Hypothalamus (tissue), 51 donors: ENCODE measurements around the gene GAB2.
A peak's percentile ranks its signal among the peaks of the same experiment; 100 is the strongest.
"Not testable (repeated sequence)": the region's sequence is repeated elsewhere in the genome, so short reads cannot be mapped to it uniquely, and the experiment has no call there.

Experiments
- DNase-seq, 51 donors: peaks; one replicate each; lab custom pipeline; 2025; lab: John Stamatoyannopoulos, UW

The GAB2 gene

GRCh38 chr11:78417175-78417887 is at the start of gene GAB2:
Gene GAB2 (minus strand): TSS chr11:78417820. CDS start chr11:78417720, 100 bp downstream.
- peak in 6 of 51 donors; percentile 48 to 70 (median 62) for DNase-seq

- DNase-seq: no peak
Measured at GRCh38 chr11:78467370-78467769, 49.8 kb upstream of the GAB2 start.

- DNase-seq: no peak
Measured at GRCh38 chr11:78465169-78465942, 47.7 kb upstream of the GAB2 start.

GRCh38 chr11:78464787-78465168 is 47.2 kb upstream of the GAB2 start:
- not testable (repeated sequence) for DNase-seq

- DNase-seq: no peak
Measured at GRCh38 chr11:78460471-78460870, 42.9 kb upstream of the GAB2 start.

- DNase-seq: no peak
Measured at GRCh38 chr11:78459738-78460137, 42.1 kb upstream of the GAB2 start.

- no peak for DNase-seq
Measured at GRCh38 chr11:78457448-78457847, 39.8 kb upstream of the GAB2 start.

GRCh38 chr11:78453140-78453935 is 35.7 kb upstream of the GAB2 start:
- DNase-seq: no peak

GRCh38 chr11:78451371-78452150 is 33.9 kb upstream of the GAB2 start:
- DNase-seq: no peak

GRCh38 chr11:78450866-78451265 is 33.2 kb upstream of the GAB2 start:
- DNase-seq: no peak

GRCh38 chr11:78449866-78450265 is 32.2 kb upstream of the GAB2 start:
- no peak for DNase-seq

- DNase-seq: no peak
Measured at GRCh38 chr11:78446210-78446609, 28.6 kb upstream of the GAB2 start.

- no peak for DNase-seq
Measured at GRCh38 chr11:78444726-78445125, 27.1 kb upstream of the GAB2 start.

- DNase-seq: no peak
Measured at GRCh38 chr11:78441956-78442355, 24.3 kb upstream of the GAB2 start.

GRCh38 chr11:78438298-78438975 is 20.8 kb upstream of the GAB2 start:
- no peak for DNase-seq

- no peak for DNase-seq
Measured at GRCh38 chr11:78432956-78433355, 15.3 kb upstream of the GAB2 start.

GRCh38 chr11:78432058-78432515 is 14.5 kb upstream of the GAB2 start:
- DNase-seq: peak in 3 of 51 donors; percentile 1 to 15 (median 9)

GRCh38 chr11:78429660-78430059 is 12.0 kb upstream of the GAB2 start:
- no peak for DNase-seq

GRCh38 chr11:78429209-78429608 is 11.6 kb upstream of the GAB2 start:
- no peak for DNase-seq

- no peak for DNase-seq
Measured at GRCh38 chr11:78428773-78429172, 11.2 kb upstream of the GAB2 start.
